Right ventricle myocardium inferior (tissue), 1 donor: ENCODE results near the gene SEMA4G. TPM values are rescaled to one million over a fixed set of nuclear protein-coding genes. Genes with fewer than 3 reads are reported as not detected.
A peak's percentile ranks its signal among the peaks of the same experiment; 100 is the strongest.
"Not testable (repeated sequence)": the region's sequence is repeated elsewhere in the genome, so short reads cannot be mapped to it uniquely, and the experiment has no call there.

Experiments used
- ATAC-seq: fragments of 200-7000 bp; cut with Tn5 transposase; one replicate; pipeline ENCODE4 v1.9.1; 2020; ENCODE audit warnings: mild to moderate bottlenecking, moderate library complexity
- DNase-seq: peaks from one replicate; pipeline ENCODE4 v3.0.0; 2021; ENCODE audit errors: missing footprints
- intact Hi-C: fragments of 100-400 bp; cut with DNase I; formaldehyde crosslinking; loops from one replicate; pipeline ENCODE4 v1.11.0; 2022
- total RNA-seq: library from RNA; stranded (reverse); fragmentation: NEBNext Ultra II Directional; extraction: Animal tissue kit (Norgen Biotek cat#: 25700); gene quantifications from one replicate; pipeline ENCODE4 v1.2.1, GENCODE V29; 2021
- donor health status: DM: no; HTN: yes; CAD: no; lungs with severe emphysema.

SEMA4G gene
- total RNA-seq, 1 donor from 2014 or later = 1.5 TPM

GRCh38 chr10:100968062-100968736 is 1.1 kb upstream of the SEMA4G start:
- intact Hi-C loops = loop anchor here (2.0 kb wide), 1 partner anchor 47 kb away; no protein-coding TSS in a partner anchor
- ATAC-seq = no peak
- no peak for DNase-seq

GRCh38 chr10:100968863-100969186 is 479 bp upstream of the SEMA4G start:
- DNase-seq = no peak
- intact Hi-C loops = loop anchor here (2.0 kb wide), 1 partner anchor 46 kb away; no protein-coding TSS in a partner anchor
- ATAC-seq = no peak

GRCh38 chr10:100970076-100970913 is 991 bp downstream of the SEMA4G start:
- DNase-seq (no peak), ATAC-seq (peak; percentile 21)
- intact Hi-C loops = no loop called here

- DNase-seq = no peak
- ATAC-seq = no peak
- intact Hi-C loops = no loop called here
Observed at GRCh38 chr10:100970914-100971811, 1.9 kb downstream of the SEMA4G start.

- DNase-seq (no peak), ATAC-seq (no peak)
- intact Hi-C loops = no loop called here
Observed at GRCh38 chr10:100972115-100972903, 3.0 kb downstream of the SEMA4G start.

GRCh38 chr10:100972904-100973535 is 3.7 kb downstream of the SEMA4G start:
- ATAC-seq (no peak), DNase-seq (no peak)
- intact Hi-C loops = no loop called here

- ATAC-seq, intact Hi-C loops, DNase-seq: not testable (repeated sequence)
Observed at GRCh38 chr10:100975397-100975796, 6.1 kb downstream of the SEMA4G start.

GRCh38 chr10:100976906-100977305 is 7.6 kb downstream of the SEMA4G start:
- no peak for ATAC-seq
- no peak for DNase-seq
- intact Hi-C loops = no loop called here

GRCh38 chr10:100977436-100977835 is 8.1 kb downstream of the SEMA4G start:
- intact Hi-C loops = no loop called here
- ATAC-seq (no peak), DNase-seq (no peak)

GRCh38 chr10:100978121-100978900 is 9.0 kb downstream of the SEMA4G start:
- no peak for ATAC-seq
- DNase-seq = no peak
- intact Hi-C loops = no loop called here

GRCh38 chr10:100978901-100979195 is 9.5 kb downstream of the SEMA4G start:
- intact Hi-C loops = no loop called here
- ATAC-seq = no peak
- no peak for DNase-seq

GRCh38 chr10:100979791-100980272 is 10.5 kb downstream of the SEMA4G start:
- intact Hi-C loops = no loop called here

GRCh38 chr10:100980311-100980710 is 11.0 kb downstream of the SEMA4G start:
- intact Hi-C loops = no loop called here
- ATAC-seq (no peak), DNase-seq (no peak)

More at GRCh38 chr10:100979791-100980272, 10.5 kb downstream of the SEMA4G start:
- ATAC-seq = no peak
- DNase-seq = no peak

GRCh38 chr10:100980711-100981110 is 11.4 kb downstream of the SEMA4G start:
- ATAC-seq = no peak

GRCh38 chr10:100981178-100981772 is 12.0 kb downstream of the SEMA4G start:
- DNase-seq (no peak), ATAC-seq (no peak)
- intact Hi-C loops = no loop called here

More at GRCh38 chr10:100980711-100981110, 11.4 kb downstream of the SEMA4G start:
- intact Hi-C loops = no loop called here
- no peak for DNase-seq

- ATAC-seq (no peak), DNase-seq (no peak)
- intact Hi-C loops = no loop called here
Observed at GRCh38 chr10:100982916-100983830, 13.9 kb downstream of the SEMA4G start.
